WTC11 (cell line): ENCODE data around the gene TBC1D14. TPM values are rescaled to one million over a fixed set of nuclear protein-coding genes. Genes with fewer than 3 reads are reported as not detected.

Experiments
- ATAC-seq: fragments of 200-7000 bp; cut with Tn5 transposase; 2 replicates; pipeline ENCODE4 v1.10.0; 2021; ENCODE audit warnings: mild to moderate bottlenecking, moderate library complexity
- CTCF ChIA-PET: fragments of 300-600 bp; sonication (Branson Sonifier 250); formaldehyde crosslinking; loops from one replicate; lab custom pipeline; 2021; ENCODE audit warnings: antibody characterized with exemption; lab: Charles Lee
- POLR2A ChIA-PET: fragments of 350-600 bp; sonication (Branson Sonifier 250); formaldehyde crosslinking; loops from one replicate; lab custom pipeline; 2021; ENCODE audit warnings: antibody characterized with exemption; lab: Charles Lee
- DNase-seq: peaks from one replicate; pipeline ENCODE4 v3.0.0; 2021; ENCODE audit warnings: low spot score
- H3K27ac Mint-ChIP-seq: 2 replicates; pipeline ENCODE4 v1.8.0; 2021; ENCODE audit warnings: mixed read lengths
- H3K27me3 Mint-ChIP-seq: 2 replicates; pipeline ENCODE4 v1.8.0; 2021; ENCODE audit warnings: low read depth, mild to moderate bottlenecking, moderate library complexity, mixed read lengths
- H3K36me3 Mint-ChIP-seq: 2 replicates; pipeline ENCODE4 v1.8.0; 2021; ENCODE audit warnings: mixed read lengths
- H3K4me1 Mint-ChIP-seq: 2 replicates; pipeline ENCODE4 v1.8.0; 2022; ENCODE audit warnings: mixed read lengths
- H3K4me3 Mint-ChIP-seq: 2 replicates; pipeline ENCODE4 v1.8.0; 2021; ENCODE audit warnings: mild to moderate bottlenecking, moderate library complexity, mixed read lengths
- H3K9me3 Mint-ChIP-seq: 2 replicates; pipeline ENCODE4 v1.8.0; 2021; ENCODE audit warnings: mixed read lengths
- ATF3 ChIP-seq: sonication (generic); formaldehyde crosslinking; conservative IDR thresholded peaks from 2 replicates; pipeline ENCODE4 v1.8.1; 2022; ENCODE audit warnings: mild to moderate bottlenecking, missing genetic modification reagents
- ELF4 ChIP-seq: sonication (generic); formaldehyde crosslinking; IDR thresholded peaks from 2 replicates; pipeline ENCODE4 v1.8.1; 2022; ENCODE audit warnings: low read depth, mild to moderate bottlenecking, moderate library complexity, missing genetic modification reagents
- ETV6 ChIP-seq: sonication (generic); formaldehyde crosslinking; IDR thresholded peaks from 2 replicates; pipeline ENCODE4 v1.8.1; 2022; ENCODE audit warnings: mild to moderate bottlenecking, missing genetic modification reagents
- FOXK1 ChIP-seq: sonication (generic); formaldehyde crosslinking; IDR thresholded peaks from 2 replicates; pipeline ENCODE4 v1.8.0; 2022; ENCODE audit warnings: mild to moderate bottlenecking, moderate library complexity, missing genetic modification reagents
- GABPB1 ChIP-seq: sonication (generic); formaldehyde crosslinking; IDR thresholded peaks from 2 replicates; pipeline ENCODE4 v1.8.1; 2023; ENCODE audit warnings: mild to moderate bottlenecking, missing genetic modification reagents
- HMGXB4 ChIP-seq: sonication (generic); formaldehyde crosslinking; IDR thresholded peaks from 2 replicates; pipeline ENCODE4 v1.8.1; 2023; ENCODE audit warnings: mild to moderate bottlenecking, moderate library complexity, missing genetic modification reagents
- IRF1 ChIP-seq: sonication (generic); formaldehyde crosslinking; IDR thresholded peaks from 2 replicates; pipeline ENCODE4 v1.8.0; 2023; ENCODE audit warnings: missing genetic modification reagents
- IRF2 ChIP-seq: sonication (generic); formaldehyde crosslinking; IDR thresholded peaks from 2 replicates; pipeline ENCODE4 v1.8.0; 2022; ENCODE audit warnings: low read depth, missing genetic modification reagents, borderline replicate concordance
- JUN ChIP-seq: sonication (generic); formaldehyde crosslinking; IDR thresholded peaks from 2 replicates; pipeline ENCODE4 v1.8.0; 2023; ENCODE audit warnings: mild to moderate bottlenecking, missing genetic modification reagents
- MYBL2 ChIP-seq: sonication (generic); formaldehyde crosslinking; IDR thresholded peaks from 2 replicates; pipeline ENCODE4 v1.8.1; 2023; ENCODE audit warnings: mild to moderate bottlenecking, moderate library complexity, missing genetic modification reagents
- PRDM15 ChIP-seq: sonication (generic); formaldehyde crosslinking; IDR thresholded peaks from 2 replicates; pipeline ENCODE4 v1.8.0; 2022; ENCODE audit warnings: missing genetic modification reagents
- PREB ChIP-seq: sonication (generic); formaldehyde crosslinking; IDR thresholded peaks from 2 replicates; pipeline ENCODE4 v1.8.1; 2022; ENCODE audit warnings: mild to moderate bottlenecking, missing genetic modification reagents, moderate library complexity, borderline replicate concordance
- SOX15 ChIP-seq: fragments of 250-450 bp; sonication (Bioruptor Pico); IDR thresholded peaks from 2 replicates; pipeline ENCODE4 v1.9.0; 2021; ENCODE audit warnings: mild to moderate bottlenecking
- ZNF121 ChIP-seq: sonication (generic); formaldehyde crosslinking; IDR thresholded peaks from 2 replicates; pipeline ENCODE4 v1.8.0; 2023; ENCODE audit warnings: missing genetic modification reagents
- ZNF232 ChIP-seq: sonication (generic); formaldehyde crosslinking; IDR thresholded peaks from 2 replicates; pipeline ENCODE4 v1.8.0; 2022; ENCODE audit warnings: mild to moderate bottlenecking, missing genetic modification reagents
- ZSCAN18 ChIP-seq: fragments of 250-450 bp; sonication (Bioruptor Pico); IDR thresholded peaks from 2 replicates; pipeline ENCODE4 v2.1.2; 2022; ENCODE audit warnings: mild to moderate bottlenecking, moderate library complexity
- total RNA-seq: library from RNA; stranded (reverse); gene quantifications from 3 replicates; pipeline ENCODE4 v1.2.3, GENCODE V29; 2021

Gene TBC1D14
- total RNA-seq, 1 experiment from 2014 or later, result 45.1 TPM

GRCh38 chr4:6901669-6902317 lies 7.8 kb upstream of the TBC1D14 start (continued):
- no peak for TF ChIP-seq ZSCAN18
- TF ChIP-seq, all 79 proteins: peak for 0

- Mint-ChIP-seq H3K9me3 (peaks cover 2% of the 10 kb centered on the region; the same call in 1 of the 2 replicates), H3K27me3 (peaks cover 5% of the 10 kb centered on the region; the same call in 1 of the 2 replicates), H3K4me3 (no peak overlapping the region), H3K36me3 (no peaks in the 10 kb centered on the region), H3K4me1 (peaks cover 5% of the 10 kb centered on the region), H3K27ac (no peak overlapping the region)
- no peak for TF ChIP-seq ZNF121 (CRISPR knock-in tag)
- no peak for TF ChIP-seq FOXK1 (CRISPR knock-in tag)
- no peak for TF ChIP-seq ZNF232 (CRISPR knock-in tag)
- no peak for TF ChIP-seq JUN (CRISPR knock-in tag)
- no peak for TF ChIP-seq SOX15
- TF ChIP-seq PREB (CRISPR knock-in tag), result no peak
- no peak for TF ChIP-seq ELF4
- no peak for TF ChIP-seq ATF3 (CRISPR knock-in tag)
- no peak for TF ChIP-seq ETV6 (CRISPR knock-in tag)
- TF ChIP-seq HMGXB4 (CRISPR knock-in tag), result no peak
- no peak for TF ChIP-seq IRF2 (CRISPR knock-in tag)
- no peak for DNase-seq
- CTCF ChIA-PET, result interaction anchor here (2.1 kb wide), 1 partner anchor 16 kb away, joined by 6 read pairs; no protein-coding TSS in a partner anchor
- POLR2A ChIA-PET, result no interaction called here
- no peak for ATAC-seq
These were observed 7.1 kb upstream of the TBC1D14 start for GRCh38 chr4:6902318-6903042.

GRCh38 chr4:6905516-6906445 lies 3.8 kb upstream of the TBC1D14 start:
- DNase-seq (no peak), ATAC-seq (no peak)
- Mint-ChIP-seq H3K4me1 (peaks cover 24% of the 10 kb centered on the region), H3K27me3 (peaks cover 11% of the 10 kb centered on the region), H3K4me3 (no peak overlapping the region), H3K36me3 (no peaks in the 10 kb centered on the region), H3K27ac (no peak overlapping the region), H3K9me3 (no peaks in the 10 kb centered on the region)
- ChIA-PET CTCF (interaction anchor here (0.6 to 7.4 kb wide), 5 partner anchors 11 to 189 kb away, joined by 3 to 83 read pairs (median 3); partner anchors contain the start of genes GRPEL1 and TADA2B), POLR2A (no interaction called here)
- TF ChIP-seq IRF1 (CRISPR knock-in tag) (no peak), MYBL2 (CRISPR knock-in tag) (no peak), PRDM15 (CRISPR knock-in tag) (no peak), JUN (CRISPR knock-in tag) (no peak), HMGXB4 (CRISPR knock-in tag) (no peak), GABPB1 (CRISPR knock-in tag) (no peak)
